Brain microvascular endothelial cell (primary cell): Measurements from ENCODE around the gene HRCT1.

ENCODE experiments used
- DNase-seq: peaks from one replicate; pipeline ENCODE4 v3.0.0-alpha.2; 2020
- H3K27ac ChIP-seq: fragments of 250-450 bp; sonication (Bioruptor Pico); 2 replicates; pipeline ENCODE4 v1.5.1; 2020; ENCODE audit warnings: mild to moderate bottlenecking, moderate library complexity
- H3K27me3 ChIP-seq: fragments of 250-450 bp; sonication (Bioruptor Pico); replicated peaks from 2 replicates; pipeline ENCODE4 v1.5.1; 2020; ENCODE audit warnings: mild to moderate bottlenecking
- H3K36me3 ChIP-seq: fragments of 250-450 bp; sonication (Bioruptor Pico); replicated peaks from 2 replicates; pipeline ENCODE4 v1.5.1; 2020; ENCODE audit warnings: mild to moderate bottlenecking
- H3K4me3 ChIP-seq: 2 replicates; pipeline ENCODE4 v1.5.1; 2011; ENCODE audit warnings: low read depth, mild to moderate bottlenecking, control low read depth, low read length, moderate library complexity
- in situ Hi-C: cut with HindIII; loops from 2 replicates; pipeline ENCODE4 v1.10.0; 2017; ENCODE audit warnings: low sequenced_read_pairs, low pct_ligation_motif_present
- TF ChIP-seq, protein P1 (sequence below): IDR thresholded peaks from 2 replicates; pipeline ENCODE4 v1.5.1; 2011; ENCODE audit warnings: low read depth, mild to moderate bottlenecking, moderate library complexity, low read length, control low read depth, inconsistent platforms; ENCODE audit errors: missing control alignments

HRCT1 gene

DNA sequence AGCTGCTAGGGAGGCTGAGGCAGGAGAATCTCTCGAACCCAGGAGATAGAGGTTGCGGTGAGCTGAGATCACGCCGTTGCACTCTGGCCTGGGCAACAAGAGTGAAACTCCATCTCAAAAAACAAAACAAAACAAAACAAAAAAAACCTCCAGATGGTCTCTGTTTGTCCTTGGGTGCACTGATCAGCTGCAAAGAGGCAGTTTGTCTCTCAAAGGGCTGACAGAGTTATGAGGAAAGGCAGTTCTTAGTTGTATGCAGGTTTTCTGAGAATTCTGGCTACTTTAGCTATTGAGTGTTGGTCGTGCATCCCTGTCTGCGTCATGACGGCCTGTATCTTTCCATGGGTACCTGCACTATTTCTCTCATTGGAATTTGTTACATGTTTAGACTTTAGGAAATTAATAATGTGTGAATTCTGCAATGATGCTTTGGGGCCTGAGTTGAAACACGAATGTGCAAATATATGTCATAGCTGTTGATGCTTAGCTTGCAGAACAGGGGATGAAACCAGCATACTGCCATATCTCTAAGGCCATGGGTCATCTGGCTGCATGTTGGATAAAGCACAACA is 33.8 kb downstream of the HRCT1 start:
- H3K36me3 ChIP-seq: no peaks in the 10 kb centered on the region
- H3K27me3 ChIP-seq: no peaks in the 10 kb centered on the region
- no peak overlapping the region for H3K27ac ChIP-seq
- no peak overlapping the region for H3K4me3 ChIP-seq
- no peak for DNase-seq
- TF ChIP-seq, protein P1, sequence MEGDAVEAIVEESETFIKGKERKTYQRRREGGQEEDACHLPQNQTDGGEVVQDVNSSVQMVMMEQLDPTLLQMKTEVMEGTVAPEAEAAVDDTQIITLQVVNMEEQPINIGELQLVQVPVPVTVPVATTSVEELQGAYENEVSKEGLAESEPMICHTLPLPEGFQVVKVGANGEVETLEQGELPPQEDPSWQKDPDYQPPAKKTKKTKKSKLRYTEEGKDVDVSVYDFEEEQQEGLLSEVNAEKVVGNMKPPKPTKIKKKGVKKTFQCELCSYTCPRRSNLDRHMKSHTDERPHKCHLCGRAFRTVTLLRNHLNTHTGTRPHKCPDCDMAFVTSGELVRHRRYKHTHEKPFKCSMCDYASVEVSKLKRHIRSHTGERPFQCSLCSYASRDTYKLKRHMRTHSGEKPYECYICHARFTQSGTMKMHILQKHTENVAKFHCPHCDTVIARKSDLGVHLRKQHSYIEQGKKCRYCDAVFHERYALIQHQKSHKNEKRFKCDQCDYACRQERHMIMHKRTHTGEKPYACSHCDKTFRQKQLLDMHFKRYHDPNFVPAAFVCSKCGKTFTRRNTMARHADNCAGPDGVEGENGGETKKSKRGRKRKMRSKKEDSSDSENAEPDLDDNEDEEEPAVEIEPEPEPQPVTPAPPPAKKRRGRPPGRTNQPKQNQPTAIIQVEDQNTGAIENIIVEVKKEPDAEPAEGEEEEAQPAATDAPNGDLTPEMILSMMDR: no peak
- in situ Hi-C loops: no loop called here

DNA sequence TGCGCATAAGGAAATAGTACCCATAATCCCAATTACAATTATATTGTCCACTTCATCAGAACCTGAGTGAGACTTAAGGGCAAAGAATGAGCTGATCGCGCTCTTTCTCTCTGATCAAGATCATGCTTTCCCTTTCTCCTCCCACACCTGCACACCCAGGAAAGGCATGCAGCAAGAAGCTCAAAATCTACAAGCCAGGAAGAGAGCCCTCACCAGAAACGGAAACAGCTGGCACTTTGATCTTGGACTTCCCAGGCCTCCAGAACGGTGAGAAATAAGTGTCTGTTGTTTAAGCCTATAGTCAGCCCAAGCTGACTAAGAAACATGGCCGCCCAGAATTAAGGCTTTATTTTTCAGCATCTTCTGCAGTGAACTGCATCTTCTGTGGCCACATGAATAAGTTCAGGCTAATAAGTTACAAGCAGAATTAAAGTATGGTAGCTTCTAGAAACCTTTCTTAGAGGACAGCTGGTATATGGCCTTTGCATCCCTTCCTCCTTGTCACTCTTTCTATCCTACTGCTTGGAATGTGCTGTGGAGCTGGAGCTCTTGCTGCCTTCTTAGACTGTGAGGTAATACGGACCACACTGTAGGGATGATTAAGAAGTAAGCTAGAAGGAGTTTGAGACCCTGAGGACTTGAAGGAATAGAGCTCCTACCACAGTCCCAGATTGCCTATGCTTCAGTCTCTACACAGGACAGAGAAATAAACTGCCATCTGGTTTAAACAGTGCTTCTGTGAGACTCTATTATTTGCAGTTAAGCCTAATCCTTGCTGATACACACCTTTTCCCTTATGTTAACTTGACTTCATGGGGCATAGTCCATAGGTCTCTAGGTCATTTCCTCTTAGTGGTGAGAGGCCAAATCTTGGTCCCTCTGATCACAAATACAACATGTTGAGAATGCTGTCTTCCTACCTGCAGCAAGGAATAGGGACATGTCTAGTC is 34.7 kb downstream of the HRCT1 start:
- Histone ChIP-seq H3K4me3 (no peak overlapping the region), H3K36me3 (no peaks in the 10 kb centered on the region), H3K27me3 (no peaks in the 10 kb centered on the region), H3K27ac (no peak overlapping the region)
- TF ChIP-seq, protein P1: no peak
- in situ Hi-C loops: no loop called here
- DNase-seq: no peak

DNA sequence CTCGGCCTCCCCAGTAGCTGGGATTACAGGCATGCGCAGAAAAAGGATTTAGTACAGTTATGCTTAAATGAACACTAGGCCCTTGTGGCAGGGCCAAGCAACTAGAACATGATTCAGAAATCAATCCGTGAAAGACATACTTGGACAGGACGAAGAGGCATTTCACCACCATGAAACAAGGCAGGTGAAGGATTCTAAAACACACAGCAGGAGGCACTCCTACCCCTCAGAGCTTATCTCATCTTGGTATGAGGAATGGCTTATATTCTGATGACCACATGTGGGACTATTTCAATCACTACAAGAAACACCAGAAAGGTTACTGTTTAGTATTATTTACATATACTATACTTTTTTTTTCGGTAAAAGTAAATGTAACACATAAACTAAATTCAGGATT is 36.3 kb downstream of the HRCT1 start:
- DNase-seq: no peak
- no peak overlapping the region for H3K27ac ChIP-seq
- no peaks in the 10 kb centered on the region for H3K36me3 ChIP-seq
- in situ Hi-C loops: no loop called here
- H3K4me3 ChIP-seq: no peak overlapping the region
- TF ChIP-seq, protein P1: no peak
- no peaks in the 10 kb centered on the region for H3K27me3 ChIP-seq

DNA sequence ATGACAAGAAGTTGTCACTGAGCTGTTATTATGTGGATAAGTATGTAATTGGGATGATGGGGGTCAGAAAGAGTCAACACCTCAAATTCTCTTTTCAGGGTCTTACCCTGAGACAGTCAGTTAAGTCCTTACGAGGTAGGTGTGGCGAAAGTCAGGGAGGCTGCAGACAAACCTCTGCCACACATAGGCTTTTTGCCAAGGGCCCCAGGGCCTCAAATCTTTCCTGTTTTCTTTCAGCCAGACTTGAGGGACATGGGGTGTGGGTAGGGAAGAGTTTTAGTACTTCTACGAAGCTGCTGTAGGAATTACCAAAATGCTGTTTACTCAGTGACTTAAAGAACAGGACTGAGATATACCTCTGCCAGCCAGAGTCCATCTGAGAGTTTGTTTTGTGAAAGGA is 38.2 kb downstream of the HRCT1 start:
- in situ Hi-C loops: no loop called here
- Histone ChIP-seq H3K4me3 (no peak overlapping the region), H3K27me3 (no peaks in the 10 kb centered on the region), H3K27ac (no peak overlapping the region), H3K36me3 (no peaks in the 10 kb centered on the region)
- no peak for DNase-seq
- TF ChIP-seq, protein P1: no peak

DNA sequence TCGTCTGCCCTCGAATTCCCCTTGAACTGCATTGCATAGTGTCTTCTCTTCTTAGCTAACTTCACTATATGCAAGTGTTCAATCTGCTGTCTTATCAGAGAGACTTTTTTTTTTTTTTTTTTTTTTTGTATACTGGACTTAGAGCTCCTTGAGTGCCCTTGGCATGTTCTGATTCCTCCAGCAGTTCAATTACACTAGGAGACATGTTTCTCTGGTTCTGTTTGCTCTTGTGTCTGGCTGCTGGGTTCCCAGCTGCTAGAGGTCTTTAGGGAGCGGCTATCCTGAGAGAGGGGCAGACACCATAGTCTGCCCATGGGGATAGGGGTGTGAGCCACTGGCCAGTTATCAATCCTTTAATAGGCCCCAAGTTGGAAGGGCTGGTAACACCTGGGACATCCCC is 38.8 kb downstream of the HRCT1 start:
- Histone ChIP-seq H3K27me3 (no peaks in the 10 kb centered on the region), H3K36me3 (no peaks in the 10 kb centered on the region), H3K4me3 (no peak overlapping the region), H3K27ac (no peak overlapping the region)
- TF ChIP-seq, protein P1: no peak
- in situ Hi-C loops: no loop called here
- no peak for DNase-seq
